Progenitor cell of endocrine pancreas (in vitro differentiated cells): ENCODE data around the gene PCSK7. TPM values are rescaled to one million over a fixed set of nuclear protein-coding genes. Genes with fewer than 3 reads are reported as not detected.

ENCODE experiments used
- DNase-seq: peaks from one replicate; pipeline ENCODE4 v3.0.0; 2021; ENCODE audit warnings: low spot score; ENCODE audit not compliant: unreplicated experiment
- H3K27ac Mint-ChIP-seq: 2 replicates; pipeline ENCODE4 v1.8.0; 2021; ENCODE audit warnings: mild to moderate bottlenecking, moderate library complexity, mixed read lengths
- H3K27me3 Mint-ChIP-seq: 2 replicates; pipeline ENCODE4 v1.8.0; 2021; ENCODE audit warnings: mixed read lengths
- H3K36me3 Mint-ChIP-seq: 2 replicates; pipeline ENCODE4 v1.8.0; 2022; ENCODE audit warnings: mixed read lengths; ENCODE audit not compliant: insufficient read depth
- H3K4me1 Mint-ChIP-seq: 2 replicates; pipeline ENCODE4 v1.8.0; 2021; ENCODE audit warnings: low read depth, mixed read lengths
- H3K4me3 Mint-ChIP-seq: 2 replicates; pipeline ENCODE4 v1.8.0; 2021; ENCODE audit warnings: low read depth, mild to moderate bottlenecking, moderate library complexity, mixed read lengths
- H3K9me3 Mint-ChIP-seq: 2 replicates; pipeline ENCODE4 v1.8.0; 2021; ENCODE audit warnings: low read depth, mixed read lengths
- CTCF ChIP-seq: fragments of 200-600 bp; sonication (generic); IDR thresholded peaks from one replicate; pipeline ENCODE4 v1.5.0; 2021; ENCODE audit warnings: antibody characterized with exemption, mild to moderate bottlenecking; ENCODE audit not compliant: unreplicated experiment
- total RNA-seq: library from RNA; stranded (reverse); gene quantifications from 2 replicates; pipeline ENCODE4 v1.2.1, GENCODE V29; 2021

The PCSK7 gene
- total RNA-seq, 1 donor from 2014 or later = 62.3 TPM

DNA sequence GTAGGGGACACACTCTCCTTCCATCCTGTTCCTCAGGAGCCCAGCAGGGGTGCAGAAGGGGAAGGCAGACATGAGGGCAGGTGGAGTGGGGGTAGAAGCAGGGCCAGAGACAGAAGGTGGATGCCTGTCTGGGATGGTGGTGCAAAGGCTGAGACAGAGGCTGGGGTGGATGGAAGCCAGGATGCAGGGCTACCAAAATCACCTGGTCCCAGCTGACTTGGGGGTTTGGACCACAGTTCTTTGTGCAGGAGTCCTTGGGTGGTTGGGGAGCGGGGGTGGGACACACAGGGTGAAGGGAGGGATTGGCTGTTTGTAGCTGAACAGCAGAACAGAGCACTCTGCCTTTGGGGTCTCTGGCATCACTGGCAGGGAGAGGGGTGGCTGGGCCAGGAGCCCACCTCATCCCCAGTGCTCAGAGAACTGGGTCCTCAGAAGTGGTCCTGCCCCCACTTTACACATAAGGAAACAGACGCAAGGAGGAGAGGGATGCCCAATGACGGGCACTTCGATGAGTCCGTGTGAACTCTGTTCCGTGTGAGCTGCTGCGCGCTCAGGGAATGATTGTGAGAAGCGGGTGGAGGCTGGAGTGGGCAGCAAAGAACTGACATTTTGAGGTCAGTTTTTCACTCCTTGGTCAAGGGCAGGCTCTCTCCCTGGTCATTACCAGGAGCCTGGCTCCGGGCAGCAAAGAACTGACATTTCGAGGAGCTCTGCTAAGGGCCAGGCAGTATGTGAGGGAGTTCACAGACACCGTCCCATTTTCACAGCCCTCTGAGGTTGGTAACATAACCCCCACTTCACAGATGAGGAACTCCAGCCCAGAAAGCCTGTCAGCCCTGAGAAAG, 30.8 kb downstream of the PCSK7 start:
- peaks cover 8% of the 10 kb centered on the region for H3K36me3 Mint-ChIP-seq
- no peak for TF ChIP-seq CTCF
- H3K9me3 Mint-ChIP-seq = no peaks in the 10 kb centered on the region
- H3K27me3 Mint-ChIP-seq = peaks cover 18% of the 10 kb centered on the region
- no peak for DNase-seq
- peaks cover 3% of the 10 kb centered on the region for H3K4me1 Mint-ChIP-seq
- H3K27ac Mint-ChIP-seq = peak overlapping the region; percentile 46
- no peak overlapping the region for H3K4me3 Mint-ChIP-seq

- no peak for DNase-seq
- Mint-ChIP-seq H3K27me3 (peaks cover 18% of the 10 kb centered on the region), H3K9me3 (no peaks in the 10 kb centered on the region), H3K4me3 (peak overlapping the region; percentile 29), H3K27ac (no peak overlapping the region), H3K36me3 (peaks cover 9% of the 10 kb centered on the region), H3K4me1 (peaks cover 3% of the 10 kb centered on the region)
- TF ChIP-seq CTCF = no peak
These were observed 31.7 kb downstream of the PCSK7 start for GRCh38 chr11:117199916-117200812.

- no peak for DNase-seq
- Mint-ChIP-seq H3K9me3 (no peaks in the 10 kb centered on the region), H3K4me3 (peak within 1 kb of the TSS; percentile 29), H3K36me3 (peaks cover 6% of the 10 kb centered on the region), H3K27me3 (peaks cover 18% of the 10 kb centered on the region), H3K27ac (no peak within 1 kb of the TSS), H3K4me1 (peaks cover 3% of the 10 kb centered on the region)
- TF ChIP-seq CTCF = no peak
These were observed 32.6 kb downstream of the PCSK7 start, which contains the start of gene TAGLN for GRCh38 chr11:117199053-117199915. Gene TAGLN (plus strand): TSS chr11:117199370. CDS start chr11:117203014, 3,644 bp downstream.

GRCh38 chr11:117198613-117199012, 33.3 kb downstream of the PCSK7 start:
- no peak for TF ChIP-seq CTCF
- H3K27me3 Mint-ChIP-seq = peaks cover 18% of the 10 kb centered on the region
- peaks cover 3% of the 10 kb centered on the region for H3K4me1 Mint-ChIP-seq
- no peaks in the 10 kb centered on the region for H3K9me3 Mint-ChIP-seq
- no peak overlapping the region for H3K27ac Mint-ChIP-seq
- H3K36me3 Mint-ChIP-seq = peaks cover 6% of the 10 kb centered on the region
- H3K4me3 Mint-ChIP-seq = no peak overlapping the region
- DNase-seq = no peak
